GM19438 (cell line): ENCODE results near the gene TMEM250.

Experiments
- ATAC-seq: cut with Tn5 transposase; IDR thresholded peaks from one replicate; pipeline ENCODE4 v1.9.1; 2021; ENCODE audit warnings: low read depth; ENCODE audit not compliant: unreplicated experiment

The TMEM250 gene

DNA sequence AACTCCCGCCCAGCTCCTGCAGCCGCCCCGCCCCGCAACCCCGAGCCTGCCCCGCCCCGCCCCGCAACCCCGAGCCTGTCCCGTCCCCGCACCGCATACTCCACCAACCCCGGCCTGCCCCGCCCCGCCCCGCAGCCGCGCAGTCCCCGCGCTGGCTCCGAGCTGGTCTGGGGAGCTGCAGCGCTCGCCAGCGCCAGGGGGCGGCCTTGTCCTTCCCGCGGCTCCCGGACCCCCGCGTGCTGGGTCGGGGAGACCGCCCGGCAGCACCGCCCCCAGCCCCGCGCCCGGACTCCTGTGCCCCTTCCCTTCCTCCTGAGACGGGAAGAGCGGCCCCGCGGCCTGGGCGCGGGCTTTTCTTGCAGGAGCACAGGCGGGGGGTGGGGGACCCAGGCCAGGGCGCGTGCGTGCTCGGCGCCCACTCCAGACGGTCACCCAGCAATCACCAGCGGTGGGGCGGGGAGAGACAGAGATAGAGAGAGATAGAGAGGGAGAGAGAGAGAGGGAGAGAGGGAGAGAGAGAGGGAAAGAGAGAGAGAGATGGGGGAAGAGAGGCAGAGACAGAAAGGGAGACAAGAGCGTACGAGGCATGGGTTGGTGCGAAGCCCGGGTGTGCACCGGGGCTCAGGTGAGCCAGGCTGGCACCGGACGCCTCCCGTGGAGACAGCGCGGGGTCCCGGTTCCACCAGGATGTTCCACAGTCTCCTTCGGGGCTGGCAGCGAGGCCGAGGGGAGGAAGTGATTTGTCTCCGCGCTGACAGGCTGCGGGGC lies 14.7 kb upstream of the TMEM250 start:
- no peak for ATAC-seq

DNA sequence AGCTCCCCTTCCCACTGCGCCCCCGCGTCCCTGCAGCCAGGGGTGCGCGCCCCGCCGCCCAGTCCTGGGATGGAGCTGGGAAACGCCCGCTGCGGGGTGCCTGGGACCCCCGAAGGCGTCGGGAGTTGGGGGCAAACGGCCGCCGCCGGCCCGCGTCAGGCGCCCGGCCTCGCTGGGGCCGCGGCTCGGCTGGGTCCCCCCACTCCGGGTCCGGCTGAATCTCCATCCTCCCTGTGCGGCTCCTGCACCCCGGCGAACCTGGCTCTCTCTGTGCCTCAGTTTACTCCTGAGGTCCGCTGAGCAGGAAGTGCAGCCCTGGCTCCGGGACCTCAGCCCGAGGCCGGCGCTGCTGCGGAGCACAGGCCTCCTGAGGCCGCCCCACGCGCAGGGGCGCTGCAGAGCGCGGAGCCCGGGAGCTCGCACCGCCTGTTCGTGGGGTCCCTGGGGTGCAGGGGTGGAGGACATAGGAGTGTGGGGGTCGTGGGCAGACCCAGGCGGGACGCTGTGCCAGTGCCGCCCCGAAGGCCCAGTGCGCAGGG lies 13.9 kb upstream of the TMEM250 start:
- ATAC-seq: no peak

DNA sequence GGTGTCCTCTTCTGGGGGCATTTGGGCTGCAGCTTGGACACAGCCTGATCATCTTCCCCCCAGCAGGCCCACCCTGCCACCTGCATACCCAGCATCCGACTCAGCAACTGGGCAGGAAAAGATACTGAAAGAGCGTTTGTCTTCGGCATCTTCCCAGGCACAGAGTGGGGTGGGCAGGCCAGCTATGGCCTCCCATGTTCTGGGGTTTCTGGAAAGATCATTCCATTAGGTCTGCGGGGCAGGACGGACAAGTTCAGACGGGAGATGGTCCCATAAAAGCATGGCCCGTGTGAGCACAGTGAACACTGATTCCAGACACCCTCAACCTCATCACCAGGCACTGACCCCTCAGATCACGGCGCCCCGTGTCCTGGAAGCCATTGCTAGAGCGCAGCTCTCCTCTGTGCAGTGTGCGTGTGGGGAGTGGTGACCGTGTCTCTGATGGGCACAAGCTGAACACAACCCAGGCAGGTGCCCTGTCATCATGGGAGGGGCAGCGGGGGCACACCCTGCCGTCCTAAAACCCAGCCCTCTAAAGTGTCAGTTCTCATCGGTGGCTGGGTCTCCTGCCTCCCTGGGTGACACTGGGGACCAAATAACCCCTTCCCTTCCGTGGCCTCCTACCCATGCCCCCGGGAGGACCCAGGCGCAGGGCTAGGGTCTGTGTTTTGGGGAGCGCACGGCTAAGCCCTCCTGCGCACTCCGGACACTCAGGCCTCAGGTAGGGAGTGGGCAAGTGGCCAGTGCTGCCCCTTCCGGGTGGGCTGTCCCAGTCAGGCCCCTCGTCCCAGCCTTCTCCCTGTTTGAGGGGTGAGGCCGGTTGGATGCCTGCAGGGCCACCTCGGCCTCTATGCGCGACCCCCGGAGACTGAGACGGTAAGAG lies 13.2 kb upstream of the TMEM250 start:
- no peak for ATAC-seq

DNA sequence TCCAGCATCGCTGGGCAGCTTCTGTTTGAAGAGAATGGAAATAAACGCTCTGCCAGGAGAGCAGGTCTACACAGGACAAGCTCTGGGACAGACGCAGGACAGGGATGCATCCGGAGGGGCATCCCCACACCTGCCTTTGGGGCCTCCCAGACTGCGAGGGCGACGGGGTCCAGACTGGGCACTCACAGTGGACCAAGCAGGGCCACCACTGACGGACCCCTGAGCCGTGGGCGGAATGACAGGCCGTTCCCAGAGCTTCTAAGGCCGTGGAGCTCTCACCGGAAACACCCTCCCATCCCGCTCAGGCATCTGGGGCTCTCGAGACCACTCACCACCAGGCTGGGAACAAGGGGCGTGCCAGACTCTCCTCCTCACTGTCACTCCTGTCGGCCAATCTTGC lies 10.5 kb upstream of the TMEM250 start:
- no peak for ATAC-seq

DNA sequence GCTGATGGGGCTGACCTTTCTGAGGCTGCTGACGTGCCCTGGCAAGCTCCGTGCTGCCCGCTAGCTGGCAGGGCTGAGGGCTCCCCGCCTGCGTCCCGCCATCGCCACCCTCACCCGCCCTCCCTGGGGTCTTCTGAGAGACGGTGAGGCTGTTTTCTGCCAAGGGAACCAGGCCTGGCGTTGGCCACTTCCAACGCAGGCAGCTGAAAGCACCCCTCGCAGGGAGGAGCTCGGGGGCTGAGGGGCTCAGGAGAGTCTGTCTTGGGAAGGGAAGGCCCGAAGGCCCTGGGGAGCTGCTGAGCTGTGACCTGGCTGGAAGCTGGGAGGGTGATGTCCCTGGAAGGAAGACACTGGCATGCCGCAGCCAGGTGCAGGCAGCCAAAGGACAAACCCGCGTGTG lies 9.8 kb upstream of the TMEM250 start:
- no peak for ATAC-seq

DNA sequence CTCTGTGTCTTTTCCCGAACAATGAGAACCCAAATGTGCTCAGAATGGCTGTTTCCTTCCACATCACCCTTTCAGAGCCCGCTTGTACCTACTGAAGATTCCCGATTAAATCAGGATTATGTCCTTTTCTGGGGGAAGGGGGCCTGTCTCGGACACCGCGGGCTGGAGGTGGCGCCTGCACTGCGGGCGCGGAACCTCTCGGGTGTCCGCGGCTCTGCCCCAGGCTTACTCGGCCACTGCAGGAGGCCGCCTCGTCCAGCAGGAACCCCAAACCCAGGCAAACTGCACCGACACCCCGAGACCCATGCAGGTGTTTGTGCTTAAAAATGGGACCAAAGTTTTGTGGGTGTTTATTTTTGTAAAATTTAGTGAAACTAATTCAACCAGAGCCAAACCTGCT lies 8.6 kb upstream of the TMEM250 start:
- ATAC-seq: no peak

DNA sequence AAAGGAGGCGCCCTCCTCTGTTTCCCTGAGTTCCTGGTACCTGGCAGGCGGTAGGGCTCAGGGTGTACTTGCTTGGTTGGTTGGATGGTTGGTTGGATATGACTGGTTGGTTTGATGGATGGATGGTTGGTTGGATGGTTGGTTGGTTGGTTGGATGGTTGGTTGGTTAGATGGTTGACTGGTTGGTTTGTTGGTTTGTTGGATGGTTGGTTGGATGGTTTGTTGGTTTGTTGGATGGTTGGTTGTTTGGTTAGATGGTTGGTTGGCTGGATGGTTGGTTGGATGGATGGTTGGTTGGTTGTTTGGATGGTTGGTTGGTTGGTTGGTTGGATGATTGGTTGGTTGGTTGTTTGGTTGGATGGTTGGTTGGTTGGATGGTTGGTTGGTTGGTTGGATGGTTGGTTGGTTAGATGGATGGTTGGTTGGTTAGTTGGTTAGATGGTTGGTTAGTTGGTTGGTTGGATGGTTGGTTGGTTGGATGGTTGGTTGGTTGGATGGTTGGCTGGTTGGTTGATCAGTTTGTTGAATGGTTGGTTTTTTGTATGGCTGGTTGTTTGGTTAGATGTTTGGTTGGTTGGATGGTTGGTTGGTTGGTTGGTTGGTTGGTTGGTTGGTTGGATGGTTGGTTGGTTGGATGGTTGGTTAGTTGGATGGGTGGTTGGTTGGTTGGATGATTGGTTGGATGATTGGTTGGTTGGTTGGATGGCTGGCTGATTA lies 6.5 kb upstream of the TMEM250 start:
- no peak for ATAC-seq

DNA sequence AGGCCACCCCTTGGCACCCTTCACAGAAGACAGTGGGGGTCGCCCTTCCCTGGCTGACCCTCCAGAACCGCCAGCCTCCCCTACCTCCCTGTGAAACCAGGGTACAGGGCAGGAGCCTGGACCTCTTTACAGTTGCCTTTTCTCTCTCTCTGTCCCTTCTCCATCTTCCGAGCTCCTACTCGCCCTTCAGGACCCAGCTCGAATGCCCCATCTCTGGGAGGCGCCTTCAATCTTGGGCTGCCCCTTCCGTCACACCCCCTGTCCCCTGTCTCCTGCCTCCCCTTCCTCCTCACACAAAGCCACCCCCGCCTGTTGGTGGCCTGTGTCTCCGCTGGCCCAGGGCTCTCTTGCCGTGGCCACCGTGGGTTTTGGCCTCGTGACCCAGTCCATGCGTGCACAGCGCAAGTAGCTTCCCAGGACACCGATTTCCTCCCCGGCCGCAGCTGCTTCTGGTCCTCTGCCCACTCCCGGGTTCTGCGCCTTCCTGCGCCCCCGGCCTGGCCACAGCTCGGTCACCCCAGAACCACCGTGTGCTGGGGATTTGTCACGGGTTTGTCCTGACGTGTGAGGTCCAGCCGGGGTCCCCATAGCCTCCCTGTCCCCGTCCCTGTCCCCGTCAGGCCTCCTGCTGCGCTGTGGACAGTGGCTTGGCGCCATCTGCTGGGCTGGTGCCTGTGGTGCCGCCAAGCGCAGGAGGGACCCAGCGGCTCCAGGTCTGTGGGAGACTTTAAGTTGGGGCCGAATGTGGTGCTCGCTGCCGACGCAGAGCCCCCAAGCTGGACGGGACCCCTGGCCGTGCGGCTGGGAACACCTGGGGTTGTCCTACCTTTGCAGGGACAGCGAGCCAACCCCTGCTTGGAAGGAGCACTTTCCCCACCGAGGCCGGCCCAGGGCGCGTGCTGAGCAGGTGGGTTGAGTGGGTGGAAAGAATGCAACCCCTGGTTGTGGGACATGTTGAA lies 4.0 kb upstream of the TMEM250 start:
- no peak for ATAC-seq

DNA sequence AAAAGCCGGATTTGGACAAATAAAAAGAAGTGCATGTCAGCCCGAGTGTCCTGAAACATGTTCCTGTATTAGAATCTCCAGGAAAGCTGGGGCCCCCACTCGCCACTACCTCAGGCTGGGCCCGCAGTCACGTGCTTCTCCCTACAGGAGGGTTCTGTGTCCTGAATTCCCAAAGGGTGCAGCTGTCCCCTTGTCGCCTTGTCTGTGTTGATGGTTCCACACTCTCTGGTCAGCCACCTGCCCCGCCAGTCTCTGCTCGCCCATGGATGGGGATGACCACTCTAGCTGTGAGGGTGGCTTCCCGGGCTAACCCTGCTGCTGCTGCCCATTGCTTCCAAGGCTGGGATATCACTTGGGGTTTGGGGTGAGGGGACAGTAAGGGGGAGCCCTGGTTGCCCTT lies 3.1 kb upstream of the TMEM250 start:
- ATAC-seq: no peak

DNA sequence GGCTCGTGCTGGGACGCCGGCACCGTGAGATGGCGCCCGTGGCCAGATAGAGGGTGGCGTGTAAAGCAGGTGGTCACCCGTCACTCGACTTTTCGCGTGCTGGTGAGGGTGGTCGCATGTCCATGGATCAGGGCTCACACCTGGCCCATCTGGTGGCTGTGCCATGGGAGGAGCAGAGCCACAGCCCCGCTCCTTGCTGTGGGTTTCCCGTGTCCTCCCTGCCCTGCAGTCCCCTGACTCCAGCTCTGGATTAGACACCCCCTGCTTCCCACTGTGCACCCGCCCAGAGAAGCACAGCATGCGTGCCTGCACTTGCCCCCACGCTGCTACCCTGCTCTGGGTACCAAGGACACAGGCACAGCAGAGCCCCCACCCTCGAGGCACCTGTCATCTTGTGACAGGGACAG lies 1.8 kb upstream of the TMEM250 start:
- no peak for ATAC-seq

DNA sequence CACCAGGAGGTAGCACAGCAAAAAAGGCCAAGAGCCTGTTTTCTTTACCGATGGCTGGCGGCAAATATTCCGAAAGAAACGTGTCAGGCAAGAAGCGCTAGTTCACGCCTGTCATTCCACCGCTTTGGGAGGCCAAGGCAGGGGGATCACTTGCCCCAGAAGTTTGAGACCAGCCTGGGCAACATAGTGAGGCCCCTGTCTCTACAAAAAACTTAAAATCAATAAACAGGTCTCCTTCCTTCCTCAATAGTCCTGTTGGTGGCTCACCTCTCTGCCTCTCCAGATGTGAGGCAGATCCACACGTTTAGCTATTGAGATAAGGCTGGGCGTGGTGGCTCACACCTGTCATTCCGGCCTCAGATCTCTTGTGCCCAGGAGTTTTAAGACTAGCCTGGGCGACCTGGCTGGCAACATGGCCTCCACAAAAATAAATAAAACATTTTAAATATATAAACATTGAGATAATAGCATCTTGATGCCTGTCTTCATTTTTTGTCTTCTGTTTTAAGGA lies 1.3 kb upstream of the TMEM250 start:
- no peak for ATAC-seq

DNA sequence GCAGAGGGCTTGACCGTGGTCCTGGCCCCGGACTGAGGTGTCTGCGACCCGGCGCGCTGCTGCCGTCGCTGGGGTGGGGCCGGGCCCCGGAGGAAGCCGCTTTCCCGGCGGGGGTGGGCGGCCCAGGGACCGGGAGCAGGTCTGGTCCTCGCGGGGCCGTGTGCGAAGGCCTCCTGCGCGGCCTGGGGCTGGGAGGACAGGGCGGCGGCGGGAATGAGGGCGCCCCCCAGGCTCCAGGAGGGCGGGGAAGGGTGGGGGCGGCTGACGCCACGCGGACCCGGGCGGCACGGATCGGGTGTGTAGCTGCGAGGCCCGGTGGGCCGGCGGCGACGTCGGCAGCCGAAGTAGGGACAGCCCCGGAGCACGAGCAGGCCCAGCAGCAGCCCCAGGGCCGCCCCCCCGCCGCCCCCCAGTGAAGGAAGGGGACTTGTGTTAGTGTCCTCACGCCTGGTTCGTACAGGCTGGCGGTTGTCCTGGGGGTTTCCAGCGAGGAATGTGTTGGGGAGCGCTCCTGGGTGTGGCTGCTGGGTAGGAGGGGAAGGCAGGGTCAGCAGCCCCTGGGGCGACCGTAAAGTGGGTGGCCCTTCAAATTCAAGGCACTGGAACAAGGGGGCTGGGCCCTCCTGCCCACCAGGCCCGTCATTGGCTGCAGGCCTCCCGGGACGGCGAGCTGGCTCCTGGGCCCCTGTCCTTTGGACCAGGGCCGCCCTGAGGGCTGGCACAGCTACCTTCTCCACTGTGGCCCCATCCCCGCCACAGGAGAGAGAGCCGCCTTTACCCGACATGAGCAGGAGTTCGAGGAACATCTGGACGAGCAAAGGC lies 597 bp upstream of the TMEM250 start:
- ATAC-seq: no peak

DNA sequence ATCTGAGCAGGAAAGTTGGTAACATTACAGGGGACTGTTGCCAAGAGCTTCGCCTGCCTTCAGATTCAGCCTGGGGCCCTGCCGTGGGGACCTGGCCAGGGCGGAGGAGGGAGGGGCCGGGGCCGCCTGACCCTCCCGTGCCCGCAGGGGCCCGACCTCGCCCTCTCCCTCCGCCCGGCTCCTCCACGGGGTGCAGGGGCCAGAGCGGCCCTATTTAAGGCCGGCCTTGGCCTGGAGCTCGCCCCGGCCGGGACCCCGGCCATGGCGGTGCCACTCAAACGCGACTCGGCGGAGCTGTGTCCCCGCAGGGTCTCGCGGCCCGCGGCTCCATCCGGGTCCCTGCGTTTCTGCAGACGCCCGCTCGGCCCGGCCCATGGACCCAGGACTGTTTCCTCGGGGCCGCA lies 757 bp downstream of the TMEM250 start:
- peak; percentile 8 for ATAC-seq

DNA sequence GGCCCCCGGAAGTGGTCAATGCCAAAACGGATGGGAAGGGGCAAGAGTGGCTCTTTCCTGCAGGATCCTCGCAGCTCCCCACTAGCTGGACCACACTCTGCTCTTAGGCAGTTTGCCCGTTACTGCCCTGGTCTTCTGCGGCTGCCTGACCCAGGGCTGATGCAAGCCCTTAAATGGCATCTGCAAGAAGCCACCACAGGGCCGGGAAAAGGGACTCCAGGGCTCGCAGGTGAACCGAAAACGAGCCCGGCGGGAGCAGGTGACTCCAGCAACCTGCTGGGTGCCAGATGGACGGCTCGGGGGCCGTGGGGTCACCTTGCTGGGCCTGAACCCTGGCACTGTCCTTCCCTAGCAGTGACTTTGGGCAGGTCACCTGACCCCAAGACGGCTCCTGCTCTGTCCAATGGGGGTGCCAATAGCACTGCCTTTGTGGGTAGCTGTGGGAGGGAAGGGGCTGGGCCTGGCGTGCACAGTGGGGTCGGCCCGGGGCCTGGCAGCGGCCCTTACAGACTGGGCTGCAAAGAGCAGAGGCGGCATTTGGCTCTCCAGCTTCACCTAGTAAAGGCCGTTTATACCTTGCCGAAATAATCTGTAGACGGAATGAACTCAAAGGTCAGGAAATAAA lies 1.3 kb downstream of the TMEM250 start:
- ATAC-seq: no peak

DNA sequence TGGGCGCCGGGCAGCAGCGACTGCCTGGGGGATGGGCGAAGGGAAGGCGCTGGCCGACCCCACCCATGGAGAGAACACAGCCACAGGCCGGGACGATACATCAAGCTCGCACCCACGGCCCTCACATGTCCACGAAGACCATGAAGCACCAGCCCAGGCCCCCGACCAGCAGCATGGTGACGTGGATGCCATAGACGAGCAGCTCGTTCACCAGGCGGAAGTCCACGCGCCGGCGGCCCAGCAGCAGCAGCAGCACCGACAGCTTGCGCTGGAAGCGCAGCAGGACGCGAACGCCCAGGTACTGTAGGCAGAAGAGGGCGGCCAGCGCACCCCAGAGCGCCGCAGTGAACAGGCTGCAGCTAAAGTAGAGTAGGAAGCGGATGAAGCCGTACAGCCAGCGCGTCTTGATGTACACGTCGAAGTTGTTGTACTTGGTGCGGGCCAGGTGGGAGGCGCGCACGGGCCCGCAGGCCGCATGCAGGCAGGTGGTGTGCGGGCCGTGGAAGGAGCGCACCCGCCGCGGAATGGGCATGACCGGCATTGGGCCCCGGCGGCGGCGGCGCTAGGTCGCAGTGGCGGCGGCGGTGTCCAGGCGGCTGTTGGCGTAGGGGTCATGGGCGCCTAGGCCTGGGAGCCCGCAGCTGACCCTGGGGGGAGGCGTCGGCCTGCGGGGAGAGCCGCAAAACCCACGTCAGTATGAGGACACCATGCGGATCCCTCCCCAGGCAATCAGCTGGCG lies 2.1 kb downstream of the TMEM250 start:
- no peak for ATAC-seq

DNA sequence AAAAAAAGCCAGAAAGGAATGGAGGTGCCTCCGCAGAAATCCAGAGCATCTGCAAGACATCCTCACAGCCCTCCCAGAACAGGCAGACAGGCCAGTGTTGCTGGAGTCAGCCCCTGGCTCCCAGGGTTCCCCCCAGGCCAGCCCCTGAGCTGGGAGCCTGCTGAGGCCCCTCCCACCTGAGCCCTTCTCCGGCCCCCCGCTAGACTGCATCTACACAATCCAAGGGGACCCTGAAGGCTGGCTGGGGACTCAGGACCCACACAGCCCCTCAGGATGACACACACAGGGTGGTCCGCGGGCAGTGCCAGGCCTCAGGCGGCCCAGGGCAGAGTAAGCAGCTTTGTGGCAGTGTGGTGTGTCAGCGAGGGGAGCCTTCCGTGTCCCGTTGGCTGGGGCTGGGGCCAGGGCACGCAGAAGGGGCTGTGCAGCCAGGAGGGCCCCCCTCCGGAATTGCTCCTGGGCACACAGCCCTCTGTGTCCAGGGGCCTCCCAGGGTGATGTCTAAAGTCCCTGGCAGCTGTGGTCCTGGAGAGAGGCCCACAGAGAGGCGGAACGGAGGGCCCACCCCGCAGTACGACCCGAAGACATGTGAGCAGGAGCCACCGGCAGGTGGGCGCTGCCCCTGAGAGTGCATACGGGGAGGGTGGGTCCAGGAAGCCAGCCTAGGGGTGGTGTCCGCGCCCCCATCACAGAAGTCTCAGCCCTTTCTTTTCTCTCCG lies 2.9 kb downstream of the TMEM250 start:
- no peak for ATAC-seq

DNA sequence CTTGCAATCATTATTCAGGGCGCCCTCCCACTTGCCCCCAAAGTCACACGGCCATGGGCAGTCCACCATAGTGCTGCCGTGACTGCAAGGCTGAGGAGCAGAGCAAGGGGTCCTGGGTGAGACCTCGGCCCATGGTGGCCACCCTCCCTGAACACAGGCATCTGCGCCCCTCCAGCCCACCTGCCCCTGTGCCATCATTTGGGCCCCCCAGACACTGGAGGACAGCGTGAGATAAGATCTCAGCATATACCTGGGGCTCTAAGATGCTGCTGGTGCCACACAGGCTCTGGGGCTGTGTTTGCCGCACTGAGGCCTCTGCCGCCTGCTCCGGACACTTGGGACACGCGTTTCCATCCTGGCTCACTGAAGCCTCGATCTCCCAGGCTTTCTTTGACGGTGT lies 3.5 kb downstream of the TMEM250 start:
- ATAC-seq: no peak
